Caco-2 (cell line): ENCODE data around the gene CALML5. TPM values are rescaled to one million over a fixed set of nuclear protein-coding genes. Genes with fewer than 3 reads are reported as not detected.
A peak's percentile ranks its signal among the peaks of the same experiment; 100 is the strongest.

Experiments
- BruUV-seq: library from RNA; stranded (reverse); fragments of 400-500 nt; replicated peaks from 2 replicates; lab custom pipeline; 2021; lab: Mats Ljungman, UMichigan
- CTCF ChIA-PET: fragments of 300-600 bp; sonication (Branson Sonifier 250); formaldehyde crosslinking; loops from one replicate; lab custom pipeline; 2022; ENCODE audit warnings: antibody characterized with exemption; lab: Charles Lee
- POLR2A ChIA-PET: fragments of 300-600 bp; sonication (Branson Sonifier 250); formaldehyde crosslinking; loops from one replicate; lab custom pipeline; 2022; ENCODE audit warnings: antibody characterized with exemption; lab: Charles Lee
- DNase-seq, 2 experiments: peaks; one replicate each; pipeline versions ENCODE4 v3.0.0 to v3.0.0-alpha.2; 2020 to 2022
- H3K27me3 ChIP-seq: replicated peaks from 2 replicates; pipeline ENCODE4 v1.6.0; 2011; ENCODE audit warnings: low read length; ENCODE audit not compliant: control insufficient read depth, insufficient read depth
- H3K36me3 ChIP-seq: 2 replicates; pipeline ENCODE4 v1.5.1; 2011; ENCODE audit warnings: low read length; ENCODE audit not compliant: control insufficient read depth, insufficient read depth
- H3K4me1 ChIP-seq: fragments of 250-450 bp; sonication (Bioruptor Pico); 2 replicates; pipeline ENCODE4 v1.5.1; 2020; ENCODE audit warnings: mild to moderate bottlenecking
- H3K4me3 ChIP-seq: 2 replicates; pipeline ENCODE4 v1.5.1; 2011; ENCODE audit warnings: low read depth, mild to moderate bottlenecking, control low read depth, low read length
- H3K9me3 ChIP-seq: fragments of 250-450 bp; sonication (Bioruptor Pico); 2 replicates; pipeline ENCODE4 v1.5.1; 2020; ENCODE audit warnings: mild to moderate bottlenecking, moderate library complexity
- H3K27ac Mint-ChIP-seq: one replicate; pipeline ENCODE4 v1.8.0; 2022; ENCODE audit warnings: mixed read lengths; ENCODE audit not compliant: unreplicated experiment
- H3K27me3 Mint-ChIP-seq: one replicate; pipeline ENCODE4 v1.8.0; 2022; ENCODE audit warnings: mixed read lengths; ENCODE audit not compliant: insufficient read depth, unreplicated experiment
- H3K36me3 Mint-ChIP-seq: one replicate; pipeline ENCODE4 v1.8.0; 2022; ENCODE audit warnings: mild to moderate bottlenecking, mixed read lengths; ENCODE audit not compliant: insufficient read depth, unreplicated experiment
- H3K4me1 Mint-ChIP-seq: one replicate; pipeline ENCODE4 v1.8.0; 2022; ENCODE audit warnings: low read depth, mixed read lengths; ENCODE audit not compliant: unreplicated experiment
- H3K4me3 Mint-ChIP-seq: one replicate; pipeline ENCODE4 v1.8.0; 2022; ENCODE audit warnings: mild to moderate bottlenecking, moderate library complexity, mixed read lengths; ENCODE audit not compliant: unreplicated experiment
- H3K9me3 Mint-ChIP-seq: one replicate; pipeline ENCODE4 v1.8.0; 2022; ENCODE audit warnings: mixed read lengths; ENCODE audit not compliant: unreplicated experiment
- CTCF ChIP-seq, 2 experiments: fragments of 200-600 bp in 1 of 2; IDR thresholded peaks; 1 replicate in 1 of 2; 2 replicates in 1 of 2; pipeline versions ENCODE4 v1.5.1 to v1.8.0; 2011 to 2022; ENCODE audit warnings: antibody characterized with exemption in 1 of 2, control low read depth in 1 of 2, inconsistent platforms in 1 of 2, low read depth in 1 of 2, low read length in 1 of 2, mild to moderate bottlenecking in 1 of 2, moderate library complexity in 1 of 2; ENCODE audit not compliant: insufficient read depth in 1 of 2, severe bottlenecking in 1 of 2, unreplicated experiment in 1 of 2
- intact Hi-C: fragments of 100-400 bp; cut with micrococcal nuclease; formaldehyde crosslinking; loops from one replicate; pipeline ENCODE4 v1.10.0; 2022; ENCODE audit not compliant: unreplicated experiment
- total RNA-seq: library from RNA; stranded (reverse); gene quantifications from 2 replicates; pipeline ENCODE4 v1.2.3, GENCODE V29; 2022

CALML5 gene
- total RNA-seq, 1 experiment from 2014 or later, result not detected

GRCh38 chr10:5538892-5539651, 39.7 kb upstream of the CALML5 start:
- no peaks in the 10 kb centered on the region for H3K27me3 ChIP-seq
- CTCF ChIA-PET, result interaction anchor here (1.0 kb wide), 1 partner anchor 91 kb away, joined by 3 read pairs; no protein-coding TSS in a partner anchor
- POLR2A ChIA-PET, result interaction anchor here (0.9 kb wide), 1 partner anchor 10 kb away, joined by 3 read pairs; no protein-coding TSS in a partner anchor
- no peaks in the 10 kb centered on the region for H3K27me3 Mint-ChIP-seq
- H3K36me3 Mint-ChIP-seq, result no peaks in the 10 kb centered on the region
- intact Hi-C loops, result no loop called here
- BruUV-seq, result no TSS peak
- no peak overlapping the region for H3K4me3 Mint-ChIP-seq
- peak in 1 of 2 experiments; percentile 33 for DNase-seq
- peak overlapping the region; percentile 55 for H3K27ac Mint-ChIP-seq
- no peak overlapping the region for H3K4me3 ChIP-seq
- no peaks in the 10 kb centered on the region for H3K36me3 ChIP-seq
- TF ChIP-seq CTCF (IDR thresholded peaks at IDR 0.05; ENCODE audit: insufficient read depth in 1 of 2, low read depth in 1 of 2, low read length in 1 of 2, severe bottlenecking in 1 of 2, unreplicated experiment in 1 of 2), result no peak
- H3K9me3 Mint-ChIP-seq, result peaks cover 26% of the 10 kb centered on the region
- H3K4me1 Mint-ChIP-seq, result peaks cover 21% of the 10 kb centered on the region
- H3K4me1 ChIP-seq, result peaks cover 35% of the 10 kb centered on the region
- peaks cover 14% of the 10 kb centered on the region for H3K9me3 ChIP-seq

DNA sequence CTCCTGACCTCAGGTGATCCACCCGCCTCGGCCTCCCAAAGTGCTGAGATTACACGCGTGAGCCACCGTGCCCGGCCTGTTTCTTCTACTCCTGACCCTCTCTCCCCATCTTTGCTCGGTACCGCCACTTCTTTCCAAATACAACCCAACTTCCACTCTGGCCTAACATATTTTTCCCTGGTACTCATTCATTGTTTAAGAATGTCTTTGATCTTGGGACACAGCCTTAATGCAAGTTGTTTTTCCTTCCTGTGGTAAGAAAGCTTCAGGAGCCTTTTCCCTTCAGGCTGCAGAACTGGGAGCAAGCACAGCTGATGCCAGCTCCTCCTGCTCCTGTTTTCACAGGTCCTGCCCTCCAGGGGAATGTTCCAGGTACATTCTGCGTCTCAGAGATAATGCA, 39.1 kb upstream of the CALML5 start:
- CTCF ChIA-PET, result interaction anchor here (1.0 kb wide), 1 partner anchor 92 kb away, joined by 3 read pairs; no protein-coding TSS in a partner anchor
- DNase-seq, result peak in 1 of 2 experiments; percentile 54
- peak overlapping the region; percentile 55 for H3K27ac Mint-ChIP-seq
- no peaks in the 10 kb centered on the region for H3K36me3 Mint-ChIP-seq
- TF ChIP-seq CTCF (IDR thresholded peaks at IDR 0.05; ENCODE audit: insufficient read depth in 1 of 2, low read depth in 1 of 2, low read length in 1 of 2, severe bottlenecking in 1 of 2, unreplicated experiment in 1 of 2), result no peak
- BruUV-seq, result no TSS peak
- POLR2A ChIA-PET, result interaction anchor here (0.9 kb wide), 1 partner anchor 11 kb away, joined by 3 read pairs; no protein-coding TSS in a partner anchor
- no peak overlapping the region for H3K4me3 Mint-ChIP-seq
- H3K9me3 Mint-ChIP-seq, result peaks cover 26% of the 10 kb centered on the region
- Histone ChIP-seq H3K9me3 (peaks cover 11% of the 10 kb centered on the region), H3K4me1 (peaks cover 35% of the 10 kb centered on the region), H3K27me3 (no peaks in the 10 kb centered on the region), H3K4me3 (no peak overlapping the region), H3K36me3 (no peaks in the 10 kb centered on the region)
- peaks cover 21% of the 10 kb centered on the region for H3K4me1 Mint-ChIP-seq
- H3K27me3 Mint-ChIP-seq, result no peaks in the 10 kb centered on the region
- intact Hi-C loops, result no loop called here

DNA sequence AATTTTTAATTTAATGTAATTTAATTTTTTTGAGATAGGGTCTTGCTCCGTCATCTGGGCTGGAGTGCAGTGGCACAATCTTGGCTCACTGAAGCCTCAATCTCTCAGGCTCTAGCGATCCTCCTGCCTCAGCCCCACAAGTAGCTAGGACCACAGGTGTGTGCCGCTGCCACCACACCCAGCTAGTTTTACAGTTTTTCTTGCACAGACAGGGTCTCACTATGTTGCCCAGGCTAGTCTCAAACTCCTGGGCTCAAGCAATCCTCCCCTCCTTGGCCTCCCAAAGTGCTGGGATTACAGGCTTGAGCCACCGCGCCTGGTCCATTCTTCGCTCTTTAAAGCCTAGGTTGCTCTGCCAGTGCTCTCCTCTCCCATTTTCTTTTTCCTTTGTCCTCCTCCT, 38.3 kb upstream of the CALML5 start:
- Mint-ChIP-seq H3K4me3 (no peak overlapping the region), H3K4me1 (peaks cover 21% of the 10 kb centered on the region), H3K27ac (peak overlapping the region; percentile 55), H3K36me3 (no peaks in the 10 kb centered on the region), H3K27me3 (no peaks in the 10 kb centered on the region), H3K9me3 (peaks cover 26% of the 10 kb centered on the region)
- no TSS peak for BruUV-seq
- DNase-seq, result no peak
- intact Hi-C loops, result no loop called here
- no peak for TF ChIP-seq CTCF (IDR thresholded peaks at IDR 0.05; ENCODE audit: insufficient read depth in 1 of 2, low read depth in 1 of 2, low read length in 1 of 2, severe bottlenecking in 1 of 2, unreplicated experiment in 1 of 2)
- Histone ChIP-seq H3K36me3 (no peaks in the 10 kb centered on the region), H3K27me3 (no peaks in the 10 kb centered on the region), H3K4me3 (no peak overlapping the region), H3K4me1 (peaks cover 35% of the 10 kb centered on the region), H3K9me3 (peaks cover 9% of the 10 kb centered on the region)
- ChIA-PET POLR2A (no interaction called here), CTCF (no interaction called here)
